Esophagus muscularis mucosa (tissue), 4 donors: ENCODE data around the gene CACNA1G.

Experiments
- EP300 ChIP-seq: sonication (generic); formaldehyde crosslinking; IDR thresholded peaks from one replicate; pipeline ENCODE4 v1.6.1; 2017; ENCODE audit warnings: antibody characterized with exemption
- POLR2A ChIP-seq: fragments of 450-650 bp; IDR thresholded peaks from one replicate; pipeline ENCODE4 v1.6.1; 2017; ENCODE audit warnings: antibody characterized with exemption, moderate library complexity, mild to moderate bottlenecking, low read depth
- TF ChIP-seq, protein P1 (sequence below), 3 experiments: fragments of 200-600 bp in 2 of 3; fragments of 450-650 bp in 1 of 3; sonication (generic) in 2 of 3; IDR thresholded peaks; one replicate each; pipeline ENCODE4 v1.5.1; 2017 to 2019; ENCODE audit warnings: antibody characterized with exemption in 3 of 3, mild to moderate bottlenecking in 2 of 3, moderate library complexity in 1 of 3

- TF ChIP-seq, protein P1, sequence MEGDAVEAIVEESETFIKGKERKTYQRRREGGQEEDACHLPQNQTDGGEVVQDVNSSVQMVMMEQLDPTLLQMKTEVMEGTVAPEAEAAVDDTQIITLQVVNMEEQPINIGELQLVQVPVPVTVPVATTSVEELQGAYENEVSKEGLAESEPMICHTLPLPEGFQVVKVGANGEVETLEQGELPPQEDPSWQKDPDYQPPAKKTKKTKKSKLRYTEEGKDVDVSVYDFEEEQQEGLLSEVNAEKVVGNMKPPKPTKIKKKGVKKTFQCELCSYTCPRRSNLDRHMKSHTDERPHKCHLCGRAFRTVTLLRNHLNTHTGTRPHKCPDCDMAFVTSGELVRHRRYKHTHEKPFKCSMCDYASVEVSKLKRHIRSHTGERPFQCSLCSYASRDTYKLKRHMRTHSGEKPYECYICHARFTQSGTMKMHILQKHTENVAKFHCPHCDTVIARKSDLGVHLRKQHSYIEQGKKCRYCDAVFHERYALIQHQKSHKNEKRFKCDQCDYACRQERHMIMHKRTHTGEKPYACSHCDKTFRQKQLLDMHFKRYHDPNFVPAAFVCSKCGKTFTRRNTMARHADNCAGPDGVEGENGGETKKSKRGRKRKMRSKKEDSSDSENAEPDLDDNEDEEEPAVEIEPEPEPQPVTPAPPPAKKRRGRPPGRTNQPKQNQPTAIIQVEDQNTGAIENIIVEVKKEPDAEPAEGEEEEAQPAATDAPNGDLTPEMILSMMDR (IDR thresholded peaks at IDR 0.05) = no peak
- TF ChIP-seq POLR2A (no peak), EP300 (no peak)
Measured at GRCh38 chr17:50619489-50619888, 59.0 kb downstream of the CACNA1G start.
